ENCODE measurements around the gene VPS13A. TPM values are rescaled to one million over a fixed set of nuclear protein-coding genes. Genes with fewer than 3 reads are reported as not detected.

The VPS13A gene
- total RNA-seq, 1 donor from 2014 or later = 66.8 TPM

DNA sequence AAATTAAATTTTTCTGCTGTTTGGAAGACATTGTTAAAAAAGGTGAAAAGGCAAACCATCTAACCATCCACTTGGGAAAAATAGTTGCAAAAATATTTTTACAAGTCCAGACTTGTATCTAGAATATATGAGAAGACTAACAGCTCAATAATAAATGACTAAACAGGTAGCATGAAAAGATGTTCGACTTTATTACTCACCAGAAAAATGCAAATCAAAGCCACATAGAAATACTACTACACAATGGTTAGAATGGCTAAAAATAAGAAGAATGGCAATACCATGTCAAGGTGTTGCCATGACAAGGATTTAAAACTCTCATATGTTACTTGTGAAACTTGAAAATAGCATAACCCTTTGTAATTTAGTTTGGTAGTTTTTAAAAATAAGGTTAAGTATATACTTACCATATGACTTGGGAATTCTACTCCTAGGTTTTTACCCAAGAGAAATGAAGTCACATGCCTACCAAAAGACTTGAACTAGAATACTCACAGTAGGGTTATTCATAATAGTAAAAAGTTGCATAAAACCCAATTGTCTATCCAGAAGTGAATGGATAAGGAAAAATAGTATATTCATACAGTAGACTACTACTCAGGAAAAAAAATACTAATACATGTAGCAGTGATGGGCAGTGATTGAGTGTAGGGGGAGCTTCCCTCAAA, 93.8 kb downstream of the VPS13A start:
- H3K9ac ChIP-seq = no peak overlapping the region
- no peaks in the 10 kb centered on the region for H3K36me3 ChIP-seq
- H3F3A ChIP-seq (ENCODE audit: low read depth) = no peaks in the 10 kb centered on the region
- Mint-ChIP-seq H3K36me3 (peaks cover 9% of the 10 kb centered on the region), H3K4me1 (no peaks in the 10 kb centered on the region), H3K4me3 (no peak overlapping the region), H3K27ac (no peak overlapping the region), H3K27me3 (ENCODE audit: insufficient read depth, low read depth) (no peaks in the 10 kb centered on the region), H3K9me3 (peaks cover 6% of the 10 kb centered on the region)
- DNase-seq (ENCODE audit: low spot score) = no peak
- no peaks in the 10 kb centered on the region for H3K27me3 ChIP-seq
- no peaks in the 10 kb centered on the region for H3K9me3 ChIP-seq (ENCODE audit: low read depth)
- no peak overlapping the region for H2AFZ ChIP-seq (replicated peaks)
- peaks cover 7% of the 10 kb centered on the region for H3K4me1 ChIP-seq
- H3K4me2 ChIP-seq = no peak overlapping the region
- H3K4me3 ChIP-seq = no peak overlapping the region
- no peaks in the 10 kb centered on the region for H4K20me1 ChIP-seq (ENCODE audit: low read depth)
- no peak overlapping the region for H3K27ac ChIP-seq
- TF ChIP-seq EZH2phosphoT487 (IDR thresholded peaks at IDR 0.05) (no peak), EZH2 (IDR thresholded peaks at IDR 0.05) (no peak)
- no peaks in the 10 kb centered on the region for H3K79me2 ChIP-seq (ENCODE audit: low read depth)

DNA sequence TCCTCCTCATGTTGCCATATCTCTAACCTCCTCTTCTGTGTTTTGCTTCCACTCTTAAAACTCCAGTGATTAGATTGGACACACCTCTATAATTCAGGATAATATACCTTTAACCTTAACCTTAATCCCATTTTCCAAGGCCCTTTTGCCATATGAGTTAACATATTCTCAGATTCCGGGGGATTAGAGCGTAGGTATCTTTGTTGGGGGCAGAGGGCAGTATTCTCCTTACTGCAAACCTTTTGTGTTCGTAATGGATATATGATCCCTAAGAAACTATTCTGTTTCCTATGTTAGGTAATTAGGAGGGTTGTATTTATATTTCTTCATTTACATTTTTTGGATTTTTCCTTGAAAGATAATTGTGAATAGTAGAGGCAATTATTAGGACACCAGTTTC, 99.5 kb downstream of the VPS13A start:
- no peak overlapping the region for H3K4me2 ChIP-seq
- no peaks in the 10 kb centered on the region for H3K9me3 Mint-ChIP-seq
- H3K4me3 ChIP-seq = no peak overlapping the region
- H3K79me2 ChIP-seq (ENCODE audit: low read depth) = no peaks in the 10 kb centered on the region
- H3K9ac ChIP-seq = no peak overlapping the region
- no peaks in the 10 kb centered on the region for H3K4me1 ChIP-seq
- no peak overlapping the region for H3K27ac Mint-ChIP-seq
- no peaks in the 10 kb centered on the region for H3K36me3 ChIP-seq
- DNase-seq (ENCODE audit: low spot score) = no peak
- no peak overlapping the region for H2AFZ ChIP-seq (replicated peaks)
- H3K4me3 Mint-ChIP-seq = no peak overlapping the region
- no peaks in the 10 kb centered on the region for H4K20me1 ChIP-seq (ENCODE audit: low read depth)
- no peak overlapping the region for H3K27ac ChIP-seq
- H3K9me3 ChIP-seq (ENCODE audit: low read depth) = no peaks in the 10 kb centered on the region
- no peaks in the 10 kb centered on the region for H3K27me3 ChIP-seq
- no peaks in the 10 kb centered on the region for H3F3A ChIP-seq (ENCODE audit: low read depth)
- no peaks in the 10 kb centered on the region for H3K27me3 Mint-ChIP-seq (ENCODE audit: insufficient read depth, low read depth)
- no peak for TF ChIP-seq EZH2 (IDR thresholded peaks at IDR 0.05)
- TF ChIP-seq, protein P1, sequence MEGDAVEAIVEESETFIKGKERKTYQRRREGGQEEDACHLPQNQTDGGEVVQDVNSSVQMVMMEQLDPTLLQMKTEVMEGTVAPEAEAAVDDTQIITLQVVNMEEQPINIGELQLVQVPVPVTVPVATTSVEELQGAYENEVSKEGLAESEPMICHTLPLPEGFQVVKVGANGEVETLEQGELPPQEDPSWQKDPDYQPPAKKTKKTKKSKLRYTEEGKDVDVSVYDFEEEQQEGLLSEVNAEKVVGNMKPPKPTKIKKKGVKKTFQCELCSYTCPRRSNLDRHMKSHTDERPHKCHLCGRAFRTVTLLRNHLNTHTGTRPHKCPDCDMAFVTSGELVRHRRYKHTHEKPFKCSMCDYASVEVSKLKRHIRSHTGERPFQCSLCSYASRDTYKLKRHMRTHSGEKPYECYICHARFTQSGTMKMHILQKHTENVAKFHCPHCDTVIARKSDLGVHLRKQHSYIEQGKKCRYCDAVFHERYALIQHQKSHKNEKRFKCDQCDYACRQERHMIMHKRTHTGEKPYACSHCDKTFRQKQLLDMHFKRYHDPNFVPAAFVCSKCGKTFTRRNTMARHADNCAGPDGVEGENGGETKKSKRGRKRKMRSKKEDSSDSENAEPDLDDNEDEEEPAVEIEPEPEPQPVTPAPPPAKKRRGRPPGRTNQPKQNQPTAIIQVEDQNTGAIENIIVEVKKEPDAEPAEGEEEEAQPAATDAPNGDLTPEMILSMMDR (IDR thresholded peaks at IDR 0.05) = no peak
- TF ChIP-seq EZH2phosphoT487 (IDR thresholded peaks at IDR 0.05) = no peak
- H3K4me1 Mint-ChIP-seq = no peaks in the 10 kb centered on the region
- H3K36me3 Mint-ChIP-seq = peaks cover 10% of the 10 kb centered on the region

- no peak overlapping the region for H3K27ac Mint-ChIP-seq
- H3K9me3 Mint-ChIP-seq = no peaks in the 10 kb centered on the region
- no peaks in the 10 kb centered on the region for H4K20me1 ChIP-seq (ENCODE audit: low read depth)
- no peaks in the 10 kb centered on the region for H3K27me3 Mint-ChIP-seq (ENCODE audit: insufficient read depth, low read depth)
- no peaks in the 10 kb centered on the region for H3K79me2 ChIP-seq (ENCODE audit: low read depth)
- H3K4me3 ChIP-seq = no peak overlapping the region
- no peak overlapping the region for H3K9ac ChIP-seq
- no peaks in the 10 kb centered on the region for H3K4me1 Mint-ChIP-seq
- no peaks in the 10 kb centered on the region for H3K9me3 ChIP-seq (ENCODE audit: low read depth)
- H3K27me3 ChIP-seq = no peaks in the 10 kb centered on the region
- no peak overlapping the region for H3K4me3 Mint-ChIP-seq
- peaks cover 10% of the 10 kb centered on the region for H3K36me3 Mint-ChIP-seq
- DNase-seq (ENCODE audit: low spot score) = no peak
- H2AFZ ChIP-seq (replicated peaks) = no peak overlapping the region
- H3K27ac ChIP-seq = no peak overlapping the region
- TF ChIP-seq EZH2 (IDR thresholded peaks at IDR 0.05) (no peak), EZH2phosphoT487 (IDR thresholded peaks at IDR 0.05) (no peak)
- TF ChIP-seq, protein P1 (IDR thresholded peaks at IDR 0.05) = no peak
- no peak overlapping the region for H3K4me2 ChIP-seq
- H3K4me1 ChIP-seq = no peaks in the 10 kb centered on the region
- H3K36me3 ChIP-seq = peaks cover 2% of the 10 kb centered on the region
- no peaks in the 10 kb centered on the region for H3F3A ChIP-seq (ENCODE audit: low read depth)
Observed at GRCh38 chr9:77277719-77278118, 100.4 kb downstream of the VPS13A start.

DNA sequence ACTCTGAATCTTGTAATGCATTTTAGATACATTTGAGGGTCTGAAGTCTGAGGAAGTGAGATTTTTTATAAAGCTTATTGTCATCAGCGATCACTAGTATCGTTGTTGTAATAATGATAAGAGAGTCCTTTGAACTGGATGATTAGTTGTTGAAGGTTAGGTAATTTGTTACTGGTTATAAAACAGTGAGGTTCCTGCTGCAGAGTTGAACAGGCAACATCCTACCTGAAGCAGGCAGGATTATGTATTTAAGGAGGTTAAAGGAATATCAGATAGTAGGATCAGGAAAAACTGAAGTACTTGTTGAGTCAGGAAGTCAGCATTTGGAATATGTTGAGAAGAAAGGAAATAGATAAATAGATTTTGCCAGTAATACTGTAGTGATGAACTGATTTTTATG, 106.7 kb downstream of the VPS13A start:
- Histone ChIP-seq H3K79me2 (ENCODE audit: low read depth) (no peaks in the 10 kb centered on the region), H3K27ac (no peak overlapping the region), H3K4me2 (no peak overlapping the region), H2AFZ (replicated peaks) (no peak overlapping the region), H3K27me3 (no peaks in the 10 kb centered on the region), H3K9me3 (ENCODE audit: low read depth) (no peaks in the 10 kb centered on the region), H3K36me3 (peaks cover 20% of the 10 kb centered on the region), H3K9ac (no peak overlapping the region), H3F3A (ENCODE audit: low read depth) (no peaks in the 10 kb centered on the region), H3K4me3 (no peak overlapping the region), H4K20me1 (ENCODE audit: low read depth) (no peaks in the 10 kb centered on the region), H3K4me1 (no peaks in the 10 kb centered on the region)
- Mint-ChIP-seq H3K4me3 (no peak overlapping the region), H3K9me3 (peaks cover 7% of the 10 kb centered on the region), H3K27ac (no peak overlapping the region), H3K27me3 (ENCODE audit: insufficient read depth, low read depth) (peaks cover 2% of the 10 kb centered on the region), H3K36me3 (peaks cover 26% of the 10 kb centered on the region), H3K4me1 (no peaks in the 10 kb centered on the region)
- TF ChIP-seq EZH2phosphoT487 (IDR thresholded peaks at IDR 0.05) = no peak
- TF ChIP-seq, protein P1 (IDR thresholded peaks at IDR 0.05) = no peak
- no peak for TF ChIP-seq EZH2 (IDR thresholded peaks at IDR 0.05)
- no peak for DNase-seq (ENCODE audit: low spot score)

Measured in neural progenitor cell (in vitro differentiated cells).